HG02981 (cell line): ENCODE results near the gene COL13A1.

ENCODE experiments used
- ATAC-seq: cut with Tn5 transposase; IDR thresholded peaks from one replicate; pipeline ENCODE4 v1.9.1; 2021; ENCODE audit warnings: mild to moderate bottlenecking, moderate library complexity; ENCODE audit not compliant: unreplicated experiment

Gene COL13A1

DNA sequence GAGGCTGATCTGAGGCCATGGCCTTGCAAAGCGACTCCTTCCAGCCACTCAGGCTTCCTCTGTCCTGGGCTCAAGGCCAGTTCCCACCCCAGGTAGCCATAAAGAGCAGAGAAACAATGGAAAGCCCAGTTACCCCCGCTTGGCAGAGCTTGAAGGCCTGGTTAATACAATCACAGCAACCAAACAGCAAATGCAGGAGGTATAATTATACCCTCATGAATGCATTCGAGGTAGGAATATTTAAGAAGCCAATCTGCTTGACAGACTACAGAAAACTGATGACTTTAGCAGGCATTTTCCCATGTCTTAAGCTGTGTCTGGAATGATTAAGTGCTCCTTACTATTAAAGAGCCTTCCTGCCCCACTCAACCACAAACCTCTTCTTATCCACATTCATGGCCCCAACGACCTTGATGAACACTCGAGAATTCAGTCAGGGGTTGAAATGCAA lies 136.9 kb downstream of the COL13A1 start:
- ATAC-seq = no peak

DNA sequence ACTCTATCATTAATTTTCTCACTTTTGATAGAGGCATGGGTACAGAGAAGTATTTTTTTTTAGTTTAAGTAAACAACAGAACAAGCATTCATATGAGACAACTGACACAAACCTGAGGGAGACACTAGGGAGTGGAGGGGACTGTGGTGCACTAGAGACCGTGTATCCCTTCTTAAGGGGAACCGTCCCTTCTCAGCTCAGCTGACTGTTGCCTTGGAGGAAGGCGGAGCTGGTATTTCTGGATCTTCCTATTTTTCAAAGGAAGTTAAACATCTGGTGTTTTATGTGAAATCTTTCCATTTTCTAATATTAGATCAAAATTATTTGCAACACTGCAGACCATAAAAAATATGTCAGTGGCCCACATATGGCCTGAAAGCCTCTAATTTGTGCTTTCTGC lies 137.4 kb downstream of the COL13A1 start:
- ATAC-seq = no peak

DNA sequence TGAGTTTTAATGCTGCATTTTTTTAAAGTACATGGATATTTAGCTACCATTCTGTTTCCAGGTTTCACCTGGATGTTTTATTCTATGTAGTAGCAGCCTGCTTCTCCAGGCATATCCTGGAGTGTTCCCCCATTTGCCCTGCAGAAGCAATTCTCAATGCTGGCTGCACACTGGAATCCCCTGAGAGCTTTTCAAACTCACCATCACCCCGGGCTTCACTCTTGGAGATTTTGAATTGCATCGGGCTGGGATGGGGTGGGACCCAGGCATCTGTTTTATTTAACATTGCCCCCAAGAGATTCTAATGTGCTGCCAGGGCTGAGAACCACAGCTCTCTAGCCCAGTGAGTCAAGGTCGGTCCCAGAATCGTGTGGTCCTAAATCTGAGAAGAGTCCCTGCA lies 137.8 kb downstream of the COL13A1 start:
- ATAC-seq = no peak

DNA sequence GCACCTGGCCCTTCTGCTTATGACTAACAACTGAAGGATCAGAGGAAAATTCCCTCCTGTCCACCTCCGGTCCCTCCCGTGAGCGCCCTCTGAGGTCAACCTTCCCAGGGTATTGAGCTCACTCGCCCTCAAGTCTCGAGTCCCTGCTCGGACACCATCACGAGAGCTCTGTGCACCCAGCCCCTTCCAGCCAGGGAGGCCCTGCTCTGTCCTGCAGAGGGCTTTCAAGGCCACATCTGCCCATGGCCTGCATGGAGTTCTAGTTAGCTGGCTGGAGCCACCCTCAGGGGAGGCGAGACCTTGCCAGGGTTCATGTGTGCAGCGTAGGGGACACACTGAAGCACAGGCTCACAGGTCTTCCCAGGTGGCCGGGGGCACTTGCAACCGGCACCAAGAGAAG lies 140.0 kb downstream of the COL13A1 start:
- ATAC-seq = no peak

DNA sequence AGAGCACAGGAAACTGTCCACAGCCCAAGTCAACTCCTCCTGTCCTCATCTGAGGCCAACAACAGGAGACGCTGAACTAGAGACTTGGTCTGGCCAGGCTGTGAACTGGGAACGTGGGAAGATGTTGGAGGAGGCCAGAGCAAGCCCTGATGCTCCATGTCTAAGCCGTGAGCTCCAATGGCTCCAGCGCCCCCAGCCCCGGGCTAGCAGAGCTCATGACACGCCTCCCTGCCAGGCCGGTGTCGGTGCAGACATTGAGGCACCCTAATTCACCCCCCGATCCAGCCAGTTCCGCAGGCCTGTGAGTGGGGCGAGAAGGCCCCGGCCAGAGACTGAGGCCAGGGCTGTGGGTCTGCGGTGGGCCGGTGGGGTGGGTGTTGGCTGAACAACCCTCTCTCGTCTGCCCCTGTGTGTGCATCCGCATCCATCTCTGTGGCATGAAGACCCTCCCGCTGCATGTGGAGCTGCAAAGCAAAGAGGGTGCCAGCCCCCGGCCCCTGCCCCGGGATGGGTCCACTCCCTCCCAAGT lies 141.7 kb downstream of the COL13A1 start:
- ATAC-seq = no peak

DNA sequence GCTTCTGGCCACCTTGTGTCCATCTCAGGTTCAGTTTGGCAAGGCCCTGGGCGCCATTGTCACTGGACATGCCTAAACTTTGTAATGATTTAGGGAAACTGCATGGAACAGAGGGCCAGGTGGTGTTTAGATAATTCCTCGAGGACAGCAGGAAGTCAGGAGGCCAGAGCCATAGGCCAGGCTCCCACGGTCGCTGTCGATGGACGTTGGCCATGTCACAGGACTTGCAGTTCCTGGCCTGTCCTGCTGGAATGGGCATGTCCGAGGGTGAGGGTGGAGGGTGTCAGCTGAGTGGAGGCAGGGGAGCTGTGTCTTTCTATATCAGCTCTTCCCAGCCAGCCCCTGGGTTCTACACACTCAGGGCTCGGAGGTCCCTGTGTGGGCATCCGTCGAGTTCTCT lies 143.1 kb downstream of the COL13A1 start:
- ATAC-seq = no peak

DNA sequence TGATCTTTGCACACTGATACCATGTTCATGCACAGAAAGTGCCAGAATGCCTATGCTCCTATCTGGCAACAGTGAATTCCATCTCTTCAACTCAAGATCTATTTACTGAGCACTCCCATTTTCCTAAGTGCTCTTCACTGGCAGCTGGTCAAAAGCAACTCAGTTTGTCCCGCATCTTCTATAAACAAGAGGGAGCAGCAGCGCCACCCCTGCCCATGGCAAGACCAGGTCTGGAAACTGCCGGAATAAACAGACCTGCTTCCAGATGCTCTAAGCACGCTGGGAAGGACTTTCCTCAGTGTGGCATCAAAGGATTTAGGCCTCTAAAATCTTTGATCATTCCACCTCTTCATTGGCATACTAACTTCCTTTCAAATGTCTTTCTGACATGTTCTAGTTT lies 146.6 kb downstream of the COL13A1 start:
- no peak for ATAC-seq

DNA sequence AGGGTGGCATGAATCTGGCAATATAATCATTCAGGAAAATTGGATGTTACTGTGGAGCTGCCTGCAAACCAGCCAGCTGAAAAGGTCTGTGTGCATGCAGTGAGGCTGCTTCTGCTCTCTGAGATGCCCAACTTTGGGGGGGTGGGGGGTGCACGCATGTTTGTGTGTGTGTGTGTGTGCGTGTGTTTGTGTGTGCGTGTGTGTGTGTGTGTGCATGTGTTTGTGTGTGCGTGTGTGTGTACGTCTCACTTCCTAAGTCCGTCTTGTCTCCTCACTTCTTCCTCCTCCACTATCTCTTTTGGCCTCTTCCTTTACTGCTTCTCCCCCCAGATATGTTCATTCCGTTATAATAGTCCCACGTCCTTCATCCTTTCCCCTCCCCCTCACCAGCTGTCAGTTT lies 148.1 kb downstream of the COL13A1 start:
- no peak for ATAC-seq

DNA sequence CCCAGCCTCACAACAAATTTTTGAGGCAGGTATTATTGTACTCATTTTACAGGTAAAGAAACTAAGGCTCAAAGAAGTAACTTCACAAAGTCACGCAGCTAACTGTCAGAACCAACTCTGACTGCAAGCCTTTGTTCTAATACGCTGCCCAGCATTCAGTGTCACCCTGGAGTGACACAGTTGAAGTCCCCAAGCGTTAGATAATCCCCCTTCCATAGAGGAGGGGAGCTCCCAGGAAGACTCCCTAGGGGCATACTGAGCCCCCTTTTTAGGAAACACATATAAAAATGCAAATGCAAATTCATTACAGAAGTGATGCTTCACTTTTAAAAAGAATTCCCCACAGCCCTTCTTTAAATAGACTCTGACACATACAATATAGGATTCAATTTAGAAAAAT lies 150.0 kb downstream of the COL13A1 start:
- ATAC-seq = no peak

DNA sequence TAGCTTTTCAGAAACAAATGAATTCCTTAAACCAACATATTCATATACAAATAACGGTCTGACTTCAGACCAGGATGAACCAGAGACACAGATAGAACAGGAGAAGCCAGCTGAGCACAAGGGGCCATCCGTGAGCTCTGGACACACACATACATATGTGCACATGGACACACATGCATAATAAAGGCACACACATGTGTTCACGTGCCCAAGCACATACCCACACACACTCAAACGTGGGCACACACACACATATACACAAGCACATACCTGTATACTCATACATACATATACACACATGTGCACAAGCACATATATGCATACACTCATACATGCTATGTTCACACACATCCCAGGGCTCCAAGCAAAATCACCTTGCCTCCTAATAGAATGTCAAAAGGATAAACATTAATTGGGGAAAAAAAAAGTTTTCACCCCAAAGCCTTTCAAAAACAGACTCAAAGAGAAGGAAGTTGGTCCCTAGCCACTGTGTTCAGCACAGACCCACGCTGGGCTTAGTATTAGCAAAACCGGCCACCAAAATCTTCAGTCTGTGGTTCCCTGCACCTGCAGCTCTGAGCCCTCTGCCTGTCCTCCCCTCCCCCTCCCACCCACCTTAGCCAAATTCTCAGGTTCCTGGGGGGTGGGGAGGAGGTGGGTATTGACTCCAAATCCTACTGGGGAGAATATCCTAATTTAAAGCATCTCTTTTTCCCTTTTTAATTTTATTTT lies 150.5 kb downstream of the COL13A1 start:
- no peak for ATAC-seq

DNA sequence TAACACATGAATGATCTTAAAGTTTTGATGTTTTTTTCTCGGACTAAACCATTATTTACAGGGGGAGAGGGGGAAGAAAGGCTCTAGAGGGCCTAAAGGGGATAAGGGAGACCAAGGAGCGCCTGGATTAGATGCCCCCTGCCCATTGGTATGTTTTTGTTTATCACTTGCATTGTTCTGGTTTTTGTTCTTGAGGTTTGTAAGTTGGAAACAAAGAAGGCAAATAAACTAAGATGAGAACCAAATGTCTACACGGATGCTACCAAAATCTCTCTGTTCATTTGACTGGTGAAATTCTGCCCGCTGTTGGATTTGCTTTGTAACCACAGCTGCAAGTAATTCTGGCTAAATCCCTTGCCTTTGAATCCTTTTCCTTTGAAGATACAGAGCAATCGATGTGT lies 151.1 kb downstream of the COL13A1 start:
- no peak for ATAC-seq

DNA sequence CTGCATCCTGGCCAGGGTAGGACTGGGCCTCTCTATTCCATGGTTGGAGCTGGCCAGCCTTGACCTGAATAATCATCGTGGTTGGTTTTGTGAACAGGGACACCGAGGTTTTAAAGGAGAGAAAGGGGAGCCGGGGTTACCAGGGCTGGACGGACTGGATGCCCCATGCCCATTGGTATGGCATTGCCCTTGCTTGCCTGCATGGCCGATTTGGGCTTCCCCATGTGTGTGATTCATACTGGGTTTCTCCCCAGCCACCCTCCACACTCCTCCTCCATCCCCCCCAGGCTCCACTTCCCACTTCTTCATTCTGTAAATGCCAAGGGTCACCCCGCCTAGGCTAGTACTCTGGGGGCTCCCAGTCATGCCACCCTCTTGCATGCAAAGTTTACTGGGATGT lies 152.1 kb downstream of the COL13A1 start:
- ATAC-seq = no peak

DNA sequence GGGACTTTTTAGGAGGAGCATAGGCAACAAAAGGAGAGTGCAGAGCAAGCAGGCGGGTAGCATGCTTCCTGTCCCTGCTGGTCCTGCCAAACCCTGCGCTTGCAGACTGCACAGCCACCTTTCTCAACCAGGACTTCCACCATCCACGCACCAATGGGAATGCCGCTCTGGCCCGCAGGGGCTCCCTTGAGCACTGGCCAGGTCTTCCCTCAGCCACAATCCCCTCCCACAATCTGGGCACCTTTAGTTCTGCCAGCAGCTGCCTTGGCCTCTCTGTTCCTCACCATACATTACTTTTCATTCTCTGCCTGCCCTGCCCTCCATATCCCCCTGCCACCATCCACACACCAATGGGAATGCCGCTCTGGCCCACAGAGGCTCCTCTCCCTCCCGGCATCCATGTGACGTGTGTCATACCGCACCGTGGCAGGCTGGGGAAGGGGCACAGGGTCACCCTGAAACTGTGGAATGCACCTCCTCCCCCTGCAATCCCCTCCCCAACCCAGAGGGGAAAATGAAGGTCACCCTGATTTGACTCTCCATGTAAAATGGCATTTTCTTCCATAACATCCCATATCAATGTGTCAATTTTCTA lies 153.6 kb downstream of the COL13A1 start:
- ATAC-seq = no peak

DNA sequence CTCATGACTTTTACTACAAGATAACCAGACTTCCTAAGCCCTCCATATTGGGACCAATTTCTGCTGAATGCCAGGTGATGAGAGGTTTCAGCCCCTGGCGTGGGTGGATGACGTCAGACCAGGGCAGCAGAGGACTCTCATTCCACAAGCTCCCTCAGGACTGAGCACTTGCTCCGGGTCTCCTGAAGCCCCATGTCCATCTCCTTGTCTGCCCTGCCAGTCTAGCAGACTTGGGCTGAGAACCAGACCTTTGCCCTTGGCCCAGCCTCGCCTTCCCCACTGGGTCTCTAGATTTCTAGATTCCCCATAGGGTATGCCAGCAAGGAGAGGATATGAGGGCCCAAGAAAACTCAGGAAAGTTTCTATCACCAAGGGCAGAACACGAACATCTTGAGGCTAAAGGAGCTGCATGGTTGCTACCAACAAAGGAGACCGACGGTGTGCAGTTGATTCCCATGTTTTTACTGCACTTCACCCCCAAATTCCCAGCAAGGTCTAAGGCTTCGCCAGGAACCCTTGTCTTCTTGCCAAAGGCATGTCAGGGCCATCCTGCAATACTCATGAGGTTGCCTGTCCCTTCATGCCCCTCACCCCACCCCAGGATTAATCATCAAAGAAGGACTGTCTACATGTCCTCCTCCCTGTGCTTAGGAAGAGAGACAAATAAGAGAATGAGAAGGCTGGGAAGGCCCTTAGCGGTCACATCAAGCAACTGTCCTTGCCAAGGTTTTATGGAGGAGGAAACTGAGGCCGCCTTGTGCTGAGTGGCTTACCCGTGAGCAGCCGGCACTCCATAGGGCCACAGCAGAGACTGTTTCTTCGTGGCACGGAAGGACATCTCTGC lies 154.4 kb downstream of the COL13A1 start:
- no peak for ATAC-seq

DNA sequence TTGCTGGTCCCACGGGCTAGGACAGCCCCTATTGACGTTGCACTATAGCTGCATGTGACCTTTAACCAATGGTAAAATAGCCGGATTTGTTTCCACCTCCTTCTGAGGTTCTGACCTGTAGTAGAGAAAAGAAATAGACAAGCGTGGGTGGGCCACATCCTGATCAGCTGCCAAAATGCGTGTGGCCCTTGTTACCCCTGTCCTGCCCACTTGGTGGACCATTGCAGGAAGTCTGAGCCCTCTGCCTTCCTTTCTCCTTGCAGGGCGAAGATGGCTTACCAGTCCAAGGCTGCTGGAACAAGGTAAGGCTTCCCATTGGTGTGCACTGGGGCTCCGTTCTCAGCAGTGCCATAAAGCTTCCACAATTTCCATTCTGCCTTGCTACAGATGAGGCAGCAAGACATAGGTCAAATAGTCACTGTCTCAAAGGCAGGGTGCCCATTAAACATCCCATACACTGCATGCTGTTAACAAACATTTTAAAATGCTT lies 155.1 kb downstream of the COL13A1 start:
- no peak for ATAC-seq

DNA sequence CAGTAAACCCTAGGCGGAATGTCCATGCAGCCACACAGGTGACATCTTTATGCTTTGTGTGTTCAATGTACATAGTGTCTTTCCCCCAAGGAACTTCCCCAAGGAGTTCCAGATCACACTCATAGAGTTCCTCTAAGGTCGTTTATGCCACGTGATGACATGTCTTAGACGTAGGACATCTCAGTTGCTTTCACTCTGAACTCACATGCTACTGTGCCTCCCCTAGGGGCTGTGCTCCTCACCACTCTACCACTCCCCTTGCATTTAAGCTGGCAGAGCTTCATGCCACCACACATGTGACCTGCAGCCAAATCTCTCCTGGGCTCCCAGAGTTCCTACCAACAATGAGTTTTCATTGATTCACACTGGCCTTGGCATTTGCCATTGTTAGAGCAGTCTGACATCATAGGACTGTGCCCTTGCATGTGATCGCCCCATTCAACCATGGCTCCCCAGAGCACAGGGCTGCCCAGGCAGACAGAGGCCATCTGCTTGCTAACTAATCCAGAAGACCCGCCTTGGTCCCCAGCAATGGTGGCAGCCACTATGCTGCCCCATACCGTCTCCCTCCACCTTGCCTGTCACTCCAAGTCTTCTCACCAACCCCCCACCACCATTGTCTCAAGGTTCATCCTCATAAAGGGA lies 155.7 kb downstream of the COL13A1 start:
- ATAC-seq = no peak

DNA sequence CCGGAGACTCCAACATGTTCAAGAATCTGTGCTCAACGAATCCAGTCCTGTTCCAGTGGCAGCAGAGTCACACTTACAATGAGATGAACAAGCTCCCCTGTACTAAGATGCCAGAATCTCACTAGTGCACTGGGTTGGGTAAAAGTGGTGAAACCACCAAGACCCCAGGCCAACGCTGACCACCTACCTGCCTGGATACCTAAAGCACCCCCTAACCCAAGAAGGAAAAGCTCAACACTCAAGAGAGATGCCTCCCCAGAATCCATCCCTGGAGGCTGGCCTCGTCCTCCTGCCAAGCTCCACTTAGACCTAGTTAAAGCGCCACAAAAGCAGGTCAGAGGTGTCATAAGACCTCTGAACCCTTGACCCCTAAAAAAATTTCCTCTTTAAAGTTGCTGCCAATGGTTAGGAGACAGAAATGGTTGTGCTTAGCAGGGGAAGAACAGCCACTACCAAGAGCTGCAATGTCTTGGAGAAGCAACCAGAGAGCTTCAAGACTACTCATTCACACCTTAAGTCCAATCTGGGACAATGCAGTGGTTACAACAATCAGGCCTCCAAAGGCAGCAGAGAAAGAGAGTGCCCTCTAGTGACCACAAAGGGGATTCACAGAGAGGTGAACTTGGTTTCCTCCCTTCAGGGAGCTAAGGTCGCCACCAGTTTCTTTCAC lies 156.3 kb downstream of the COL13A1 start:
- ATAC-seq = no peak

DNA sequence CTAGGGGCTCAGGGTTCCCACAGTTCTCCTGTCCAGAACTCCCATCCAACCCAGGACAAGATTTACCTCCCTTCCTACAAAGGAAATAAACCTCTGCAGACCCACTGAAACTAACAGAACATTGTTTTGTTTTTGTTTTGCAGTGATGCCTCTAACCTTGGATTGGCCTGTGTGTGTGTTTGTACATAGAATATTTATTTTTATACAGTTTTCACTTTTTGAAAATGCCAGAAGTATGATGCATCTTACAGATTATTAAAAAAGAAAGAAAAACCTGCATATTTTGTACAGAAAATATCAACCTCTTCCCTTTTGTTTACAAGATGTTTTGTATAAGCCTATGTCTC lies 156.8 kb downstream of the COL13A1 start:
- ATAC-seq = no peak

DNA sequence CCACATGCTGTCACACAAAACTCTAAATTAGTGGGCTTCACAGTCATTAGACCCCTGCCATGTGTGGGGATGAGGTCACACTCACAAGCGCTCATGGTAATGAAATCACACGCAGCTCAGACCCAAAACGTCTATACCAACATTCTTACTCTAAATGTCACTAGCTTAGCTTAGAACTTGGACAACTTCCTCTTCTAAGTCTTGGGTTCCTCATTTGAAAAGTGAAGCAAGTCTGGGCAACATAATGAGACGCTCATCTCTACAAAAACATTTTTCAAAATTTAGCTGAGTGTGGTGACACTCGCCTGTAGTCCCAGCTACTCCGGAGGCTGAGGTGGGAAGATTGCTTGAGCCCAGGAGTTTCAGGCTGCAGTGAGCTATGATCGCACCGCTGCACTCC lies 158.2 kb downstream of the COL13A1 start:
- no peak for ATAC-seq

DNA sequence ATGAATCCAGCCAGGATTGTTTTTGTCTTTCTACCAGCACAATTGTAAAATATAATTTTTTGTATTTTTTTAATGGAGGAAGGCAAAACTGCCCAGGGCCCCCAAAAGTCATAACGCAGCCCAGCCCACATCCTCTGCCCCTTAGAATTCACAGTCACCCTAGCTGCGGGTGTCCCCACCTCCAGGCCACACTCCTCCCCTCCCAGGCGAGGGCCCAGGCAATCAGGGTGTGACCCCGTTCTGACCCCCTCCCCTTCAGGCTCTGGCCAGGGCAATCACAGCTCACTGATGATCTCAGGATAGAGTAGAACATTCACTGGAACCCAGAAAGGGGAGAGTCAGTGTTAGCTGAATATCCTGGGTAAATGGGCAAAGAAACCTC lies 158.9 kb downstream of the COL13A1 start:
- ATAC-seq = no peak
